ENCODE measurements around the gene UBE2N.

- TF ChIP-seq CTCF (IDR thresholded peaks at IDR 0.05) (no peak), POLR2A (IDR thresholded peaks at IDR 0.05) (no peak)
Measured at GRCh38 chr12:93413064-93413463, 28.7 kb downstream of the UBE2N start.
